T-cell (primary cell): ENCODE results near the gene SLC25A25. TPM values are rescaled to one million over a fixed set of nuclear protein-coding genes. Genes with fewer than 3 reads are reported as not detected.
A peak's percentile ranks its signal among the peaks of the same experiment; 100 is the strongest.

Experiments used
- ATAC-seq, 4 experiments: fragments of 200-7000 bp in 3 of 4; fragments of 150-1000 bp in 1 of 4; cut with Tn5 transposase; replicated peaks in 1 of 4; 1 replicate in 3 of 4; 2 replicates in 1 of 4; pipeline ENCODE4 v1.10.0; 2021; ENCODE audit warnings: moderate library complexity in 3 of 4, mild to moderate bottlenecking in 2 of 4, moderate number of reproducible peaks in 1 of 4
- CTCF ChIA-PET, 2 donors: fragments of 300-600 bp; sonication (Branson Sonifier 250); formaldehyde crosslinking; loops; one replicate each; lab custom pipeline; 2022; ENCODE audit warnings: antibody characterized with exemption in 2 of 2; lab: Charles Lee
- POLR2A ChIA-PET, 2 donors: fragments of 300-600 bp; sonication (Branson Sonifier 250); formaldehyde crosslinking; loops; one replicate each; lab custom pipeline; 2022; ENCODE audit warnings: antibody characterized with exemption in 2 of 2; lab: Charles Lee
- DNase-seq, 35 experiments: peaks; one replicate each; pipeline versions ENCODE4 v3.0.0 to v3.0.0-alpha.2; 2013 to 2023
- H3K27ac ChIP-seq: one replicate; pipeline ENCODE4 v1.5.1; 2013; ENCODE audit warnings: low read length
- H3K27me3 ChIP-seq, 2 experiments: replicated peaks in 1 of 2; 1 replicate in 1 of 2; 2 replicates in 1 of 2; pipeline versions ENCODE4 v1.6.1 to v1.7.0; 2013; ENCODE audit warnings: low read length in 1 of 2, mixed read lengths in 1 of 2; ENCODE audit not compliant: control insufficient read depth in 2 of 2, insufficient read depth in 2 of 2; ENCODE audit errors: extremely low read depth in 1 of 2
- H3K36me3 ChIP-seq, 2 donors: 1 replicate in 1 of 2; 2 replicates in 1 of 2; pipeline versions ENCODE4 v1.6.1 to v1.7.0; 2013; ENCODE audit warnings: low read length in 1 of 2; ENCODE audit not compliant: control insufficient read depth in 2 of 2, insufficient read depth in 1 of 2; ENCODE audit errors: extremely low read depth in 1 of 2
- H3K4me1 ChIP-seq, 2 experiments: 1 replicate in 1 of 2; 2 replicates in 1 of 2; pipeline versions ENCODE4 v1.6.1 to v1.7.0; 2013; ENCODE audit warnings: low read length in 2 of 2, mixed read lengths in 1 of 2; ENCODE audit not compliant: insufficient read depth in 2 of 2, control insufficient read depth in 1 of 2; ENCODE audit errors: extremely low read depth in 1 of 2
- H3K4me3 ChIP-seq, 2 donors: 1 replicate in 1 of 2; 2 replicates in 1 of 2; pipeline versions ENCODE4 v1.5.1 to v1.7.0; 2013; ENCODE audit warnings: mild to moderate bottlenecking in 2 of 2, low read length in 1 of 2, moderate library complexity in 1 of 2; ENCODE audit not compliant: control insufficient read depth in 1 of 2; ENCODE audit errors: extremely low read depth in 1 of 2
- H3K9me3 ChIP-seq: 2 replicates; pipeline ENCODE4 v1.7.0; 2013
- H3K27ac Mint-ChIP-seq, 2 donors: one replicate each; pipeline ENCODE4 v1.8.0; 2020 to 2021; ENCODE audit warnings: mild to moderate bottlenecking in 2 of 2, mixed read lengths in 2 of 2
- H3K27me3 Mint-ChIP-seq, 2 donors: one replicate each; pipeline ENCODE4 v1.8.0; 2021 to 2022; ENCODE audit warnings: mixed read lengths in 2 of 2
- H3K36me3 Mint-ChIP-seq: one replicate; pipeline ENCODE4 v1.8.0; 2021; ENCODE audit warnings: mixed read lengths
- H3K4me1 Mint-ChIP-seq, 3 donors: one replicate each; pipeline ENCODE4 v1.8.0; 2020 to 2022; ENCODE audit warnings: mixed read lengths in 3 of 3, mild to moderate bottlenecking in 1 of 3
- H3K4me3 Mint-ChIP-seq, 3 donors: one replicate each; pipeline ENCODE4 v1.8.0; 2020 to 2022; ENCODE audit warnings: mild to moderate bottlenecking in 3 of 3, mixed read lengths in 3 of 3, moderate library complexity in 3 of 3
- H3K9me3 Mint-ChIP-seq, 3 donors: one replicate each; pipeline ENCODE4 v1.8.0; 2020 to 2022; ENCODE audit warnings: mixed read lengths in 3 of 3
- WGBS: methylation state at CpG from one replicate; pipeline ENCODE4 v1.1.5; 2013; ENCODE audit warnings: missing lambda C conversion rate; ENCODE audit not compliant: insufficient coverage; 5-methylcytosine and 5-hydroxymethylcytosine counted together
- total RNA-seq, 35 experiments: library from RNA in 6 of 35; stranded (reverse) in 6 of 35; fragments of 120-200 nt in 1 of 35; gene quantifications; one replicate each; pipeline versions ENCODE4 v1.2.1 to v1.2.4 and lab custom pipeline; 2013 to 2026

The SLC25A25 gene
- total RNA-seq, 5 donors from 2014 or later (not counting 1 experiment from before 2014, with no cell fraction given), result 11.8 to 21.0 (median 17.3) TPM

DNA sequence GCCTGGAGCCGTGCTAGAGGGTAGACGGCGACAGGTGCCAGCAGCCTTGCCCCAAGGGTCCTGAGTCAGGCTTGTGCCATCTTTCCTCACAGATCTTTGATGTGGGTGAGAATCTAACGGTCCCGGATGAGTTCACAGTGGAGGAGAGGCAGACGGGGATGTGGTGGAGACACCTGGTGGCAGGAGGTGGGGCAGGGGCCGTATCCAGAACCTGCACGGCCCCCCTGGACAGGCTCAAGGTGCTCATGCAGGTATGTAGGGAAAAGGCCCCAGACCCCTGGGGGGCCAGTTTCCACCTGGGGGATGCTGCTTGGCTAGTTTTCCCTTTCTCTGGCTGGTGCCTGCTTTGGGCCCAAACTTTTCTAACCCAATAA lies 35.5 kb downstream of the SLC25A25 start:
- no peaks in the 10 kb centered on the region for H3K27me3 Mint-ChIP-seq
- WGBS, result 8% methylated on average over 7 of the region's 8 CpGs
- no peaks in the 10 kb centered on the region for H3K9me3 Mint-ChIP-seq
- ChIA-PET CTCF (interaction anchor here in 1 of 2 donors (0.6 kb wide), 1 partner anchor 126 kb away, joined by 4 read pairs; no protein-coding TSS in a partner anchor), POLR2A (no interaction called here)
- Histone ChIP-seq H3K9me3 (no peaks in the 10 kb centered on the region), H3K27me3 (no peaks in the 10 kb centered on the region), H3K4me1 (peaks cover 14 to 55% of the 10 kb centered on the region in 2 experiments), H3K27ac (peak overlapping the region; percentile 22), H3K36me3 (peaks cover 35 to 76% of the 10 kb centered on the region in 2 donors), H3K4me3 (no peak overlapping the region)
- peak overlapping the region in 1 of 3 donors; percentile 44 for H3K4me3 Mint-ChIP-seq
- peaks cover 34% of the 10 kb centered on the region for H3K36me3 Mint-ChIP-seq
- DNase-seq (peak in 16 of 35 experiments; percentile 18 to 62 (median 33)), ATAC-seq (peak; percentile 64 to 82 (median 72))
- H3K27ac Mint-ChIP-seq, result peak overlapping the region; percentile 78 to 87
- H3K4me1 Mint-ChIP-seq, result peaks cover 43 to 60% (median 56%) of the 10 kb centered on the region in 3 donors

DNA sequence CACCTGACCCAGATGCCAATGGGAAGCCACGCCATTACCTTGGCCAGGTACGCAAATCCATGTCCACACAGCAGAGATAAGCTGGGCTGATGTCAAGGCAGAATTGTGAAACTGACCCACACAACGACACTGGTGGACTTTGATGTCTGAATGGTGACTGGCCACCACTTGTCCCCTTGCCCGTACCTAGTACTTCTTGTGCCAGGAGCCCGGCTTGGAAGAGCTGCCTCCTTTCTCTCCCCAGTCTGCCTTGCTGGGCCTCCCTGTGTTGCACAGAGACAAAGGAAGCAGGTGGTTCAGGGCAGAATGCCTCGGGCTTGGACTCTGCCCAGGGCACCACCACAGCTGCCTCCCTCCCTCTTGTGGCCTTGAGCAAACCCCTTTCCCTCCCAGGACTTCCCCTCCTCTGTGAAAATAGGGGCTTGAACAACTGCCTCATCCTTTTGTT lies 36.2 kb downstream of the SLC25A25 start:
- no peaks in the 10 kb centered on the region for H3K9me3 Mint-ChIP-seq
- peaks cover 37% of the 10 kb centered on the region for H3K36me3 Mint-ChIP-seq
- DNase-seq (no peak), ATAC-seq (no peak)
- H3K27ac ChIP-seq, result no peak overlapping the region
- no peaks in the 10 kb centered on the region for H3K27me3 Mint-ChIP-seq
- peak overlapping the region in 1 of 2 donors; percentile 87 for H3K27ac Mint-ChIP-seq
- no peaks in the 10 kb centered on the region for H3K9me3 ChIP-seq
- H3K27me3 ChIP-seq, result no peaks in the 10 kb centered on the region
- H3K36me3 ChIP-seq, result peaks cover 35 to 76% of the 10 kb centered on the region in 2 donors
- peaks cover 11 to 49% of the 10 kb centered on the region in 2 experiments for H3K4me1 ChIP-seq
- H3K4me3 ChIP-seq, result no peak overlapping the region
- 83% methylated on average over 6 of the region's 6 CpGs for WGBS
- H3K4me1 Mint-ChIP-seq, result peaks cover 37 to 54% (median 50%) of the 10 kb centered on the region in 3 donors
- CTCF ChIA-PET, result interaction anchor here in 1 of 2 donors (0.7 kb wide), 1 partner anchor 17 kb away, joined by 3 read pairs; no protein-coding TSS in a partner anchor
- POLR2A ChIA-PET, result no interaction called here
- no peak overlapping the region for H3K4me3 Mint-ChIP-seq

DNA sequence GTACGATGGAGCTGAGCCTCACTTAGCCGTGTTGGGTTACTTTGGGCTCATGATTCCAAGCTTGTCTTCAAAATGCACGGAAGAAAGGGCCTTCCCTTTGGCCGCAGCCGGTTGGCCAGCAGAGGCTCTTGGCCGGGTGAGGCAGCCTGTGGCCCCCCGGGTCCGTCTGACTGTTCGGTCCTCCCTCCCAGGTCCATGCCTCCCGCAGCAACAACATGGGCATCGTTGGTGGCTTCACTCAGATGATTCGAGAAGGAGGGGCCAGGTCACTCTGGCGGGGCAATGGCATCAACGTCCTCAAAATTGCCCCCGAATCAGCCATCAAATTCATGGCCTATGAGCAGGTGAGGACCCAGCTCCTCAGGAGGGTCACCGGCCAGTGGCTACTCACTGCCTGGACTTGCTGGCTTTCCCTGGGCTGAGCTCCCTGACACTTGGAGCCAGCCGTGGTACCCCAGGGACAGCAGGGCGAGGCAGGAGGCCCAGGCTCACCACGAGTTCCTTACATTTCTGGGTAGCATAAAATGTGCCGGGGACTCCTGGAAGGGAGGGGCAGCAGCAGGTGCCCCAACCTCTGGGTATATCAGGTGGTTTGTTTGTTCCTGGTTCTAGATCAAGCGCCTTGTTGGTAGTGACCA lies 37.6 kb downstream of the SLC25A25 start:
- Mint-ChIP-seq H3K36me3 (peaks cover 43% of the 10 kb centered on the region), H3K4me3 (no peak overlapping the region), H3K4me1 (peaks cover 26 to 43% (median 40%) of the 10 kb centered on the region in 3 donors), H3K27ac (no peak overlapping the region), H3K27me3 (no peaks in the 10 kb centered on the region), H3K9me3 (no peaks in the 10 kb centered on the region)
- ChIA-PET POLR2A (no interaction called here), CTCF (no interaction called here)
- H3K36me3 ChIP-seq, result peaks cover 35 to 78% of the 10 kb centered on the region in 2 donors
- H3K4me3 ChIP-seq, result no peak overlapping the region
- no peaks in the 10 kb centered on the region for H3K9me3 ChIP-seq
- no peak for DNase-seq
- no peaks in the 10 kb centered on the region for H3K27me3 ChIP-seq
- peaks cover 6 to 34% of the 10 kb centered on the region in 2 experiments for H3K4me1 ChIP-seq
- WGBS, result 90% methylated on average over 21 of the region's 21 CpGs
- no peak for ATAC-seq
- H3K27ac ChIP-seq, result no peak overlapping the region

DNA sequence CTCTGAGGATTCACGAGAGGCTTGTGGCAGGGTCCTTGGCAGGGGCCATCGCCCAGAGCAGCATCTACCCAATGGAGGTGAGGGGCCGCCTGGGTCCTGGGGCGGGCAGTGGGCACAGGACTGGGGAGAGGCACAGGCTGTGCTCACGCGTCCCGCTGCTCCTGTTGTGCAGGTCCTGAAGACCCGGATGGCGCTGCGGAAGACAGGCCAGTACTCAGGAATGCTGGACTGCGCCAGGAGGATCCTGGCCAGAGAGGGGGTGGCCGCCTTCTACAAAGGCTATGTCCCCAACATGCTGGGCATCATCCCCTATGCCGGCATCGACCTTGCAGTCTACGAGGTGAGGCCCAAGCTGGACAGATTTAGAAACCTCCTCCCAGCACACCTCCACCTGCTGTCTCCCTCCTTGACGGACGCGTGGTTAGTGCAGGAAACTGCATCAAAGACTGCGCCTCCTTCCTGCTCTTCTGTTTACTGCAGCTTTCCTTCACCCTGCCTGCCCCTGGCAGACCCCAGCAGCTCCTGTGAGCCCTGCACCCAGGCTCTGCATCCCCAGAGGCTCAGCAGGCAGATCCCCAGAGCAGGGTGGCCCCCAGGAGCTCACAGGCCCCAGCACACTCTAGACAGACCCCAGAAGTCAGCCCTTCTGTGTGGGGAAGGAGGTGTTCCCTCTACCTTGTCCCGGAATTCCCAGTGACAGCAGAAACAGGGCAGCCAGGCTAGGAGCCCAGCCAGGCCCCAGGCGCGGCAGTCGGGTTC lies 38.3 kb downstream of the SLC25A25 start:
- Mint-ChIP-seq H3K9me3 (no peaks in the 10 kb centered on the region), H3K27ac (peak overlapping the region; percentile 74 to 87), H3K4me3 (no peak overlapping the region), H3K27me3 (no peaks in the 10 kb centered on the region), H3K4me1 (peaks cover 26 to 38% (median 34%) of the 10 kb centered on the region in 3 donors), H3K36me3 (peaks cover 40% of the 10 kb centered on the region)
- Histone ChIP-seq H3K27ac (no peak overlapping the region), H3K9me3 (no peaks in the 10 kb centered on the region), H3K4me3 (no peak overlapping the region), H3K4me1 (peaks cover 6 to 32% of the 10 kb centered on the region in 2 experiments), H3K27me3 (no peaks in the 10 kb centered on the region), H3K36me3 (peaks cover 34 to 71% of the 10 kb centered on the region in 2 donors)
- DNase-seq (peak in 4 of 35 experiments; percentile 13 to 40 (median 28)), ATAC-seq (peak; percentile 34 to 46 (median 45))
- POLR2A ChIA-PET, result interaction anchor here in 1 of 2 donors (0.6 kb wide), 1 partner anchor 84 kb away, joined by 8 read pairs; no protein-coding TSS in a partner anchor
- CTCF ChIA-PET, result no interaction called here
- 82% methylated on average over 22 of the region's 23 CpGs for WGBS

DNA sequence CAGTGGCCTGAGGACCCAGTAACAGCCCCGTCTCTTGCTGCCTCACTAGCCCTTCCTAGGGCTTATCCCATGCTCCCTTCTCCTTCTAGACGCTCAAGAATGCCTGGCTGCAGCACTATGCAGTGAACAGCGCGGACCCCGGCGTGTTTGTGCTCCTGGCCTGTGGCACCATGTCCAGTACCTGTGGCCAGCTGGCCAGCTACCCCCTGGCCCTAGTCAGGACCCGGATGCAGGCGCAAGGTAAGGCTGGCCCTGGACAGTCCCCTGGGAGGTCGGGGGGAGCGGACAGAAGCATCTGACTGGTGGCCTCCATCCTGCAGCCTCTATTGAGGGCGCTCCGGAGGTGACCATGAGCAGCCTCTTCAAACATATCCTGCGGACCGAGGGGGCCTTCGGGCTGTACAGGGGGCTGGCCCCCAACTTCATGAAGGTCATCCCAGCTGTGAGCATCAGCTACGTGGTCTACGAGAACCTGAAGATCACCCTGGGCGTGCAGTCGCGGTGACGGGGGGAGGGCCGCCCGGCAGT lies 39.0 kb downstream of the SLC25A25 start:
- Mint-ChIP-seq H3K27ac (peak overlapping the region in 1 of 2 donors; percentile 87), H3K36me3 (peaks cover 37% of the 10 kb centered on the region), H3K27me3 (no peaks in the 10 kb centered on the region), H3K9me3 (no peaks in the 10 kb centered on the region), H3K4me3 (no peak overlapping the region), H3K4me1 (peaks cover 26 to 37% (median 32%) of the 10 kb centered on the region in 3 donors)
- Histone ChIP-seq H3K4me1 (peaks cover 6 to 32% of the 10 kb centered on the region in 2 experiments), H3K27me3 (no peaks in the 10 kb centered on the region), H3K9me3 (no peaks in the 10 kb centered on the region), H3K36me3 (peaks cover 31 to 65% of the 10 kb centered on the region in 2 donors), H3K4me3 (no peak overlapping the region), H3K27ac (no peak overlapping the region)
- POLR2A ChIA-PET, result interaction anchor here in 1 of 2 donors (0.6 kb wide), 1 partner anchor 83 kb away, joined by 8 read pairs; no protein-coding TSS in a partner anchor
- ATAC-seq, result no peak
- DNase-seq, result peak in 1 of 35 experiments; percentile 24
- 95% methylated on average over 22 of the region's 23 CpGs for WGBS
- CTCF ChIA-PET, result no interaction called here
